H1 (cell line): Measurements from ENCODE around the gene RPTOR. TPM values are rescaled to one million over a fixed set of nuclear protein-coding genes. Genes with fewer than 3 reads are reported as not detected.
A peak's percentile ranks its signal among the peaks of the same experiment; 100 is the strongest.

Experiments
- CTCF ChIA-PET: fragments of 300-600 bp; sonication (Branson Sonifier 250); formaldehyde crosslinking; loops from one replicate; lab custom pipeline; 2021; ENCODE audit not compliant: partially characterized antibody; lab: Charles Lee
- POLR2A ChIA-PET: fragments of 300-600 bp; sonication (Branson Sonifier 250); formaldehyde crosslinking; loops from one replicate; lab custom pipeline; 2021; ENCODE audit warnings: inconsistent platforms; ENCODE audit not compliant: partially characterized antibody; lab: Charles Lee
- DNase-seq, 2 experiments: peaks; one replicate each; pipeline versions ENCODE4 v3.0.0 to v3.0.0-alpha.2; 2010 to 2022; ENCODE audit warnings: low spot score in 2 of 2, low read depth in 1 of 2, mixed read lengths in 1 of 2
- FAIRE-seq: peaks from 2 replicates; lab custom pipeline; 2011; peaks lifted over from hg19 to GRCh38; lab: Jason Lieb, UNC
- H2AFZ ChIP-seq: 2 replicates; pipeline ENCODE4 v1.8.1; 2012; ENCODE audit warnings: low read length, inconsistent platforms
- H2AK5ac ChIP-seq: 2 replicates; pipeline ENCODE4 v1.6.1; 2013; ENCODE audit warnings: low read depth, low read length
- H2BK120ac ChIP-seq: replicated peaks from 2 replicates; pipeline ENCODE3; 2013; ENCODE audit warnings: low read depth, low read length, inconsistent platforms
- H2BK12ac ChIP-seq: 2 replicates; pipeline ENCODE4 v1.6.1; 2013; ENCODE audit warnings: low read depth, low read length
- H2BK15ac ChIP-seq: 2 replicates; pipeline ENCODE4 v1.6.1; 2013; ENCODE audit warnings: low read length
- H2BK20ac ChIP-seq: 2 replicates; pipeline ENCODE4 v1.6.1; 2013; ENCODE audit warnings: low read length
- H2BK5ac ChIP-seq: 2 replicates; pipeline ENCODE4 v1.6.1; 2013; ENCODE audit warnings: low read depth, low read length
- H3K14ac ChIP-seq: 2 replicates; pipeline ENCODE4 v1.6.1; 2013; ENCODE audit warnings: inconsistent platforms; ENCODE audit not compliant: insufficient read length
- H3K18ac ChIP-seq: 2 replicates; pipeline ENCODE4 v1.6.1; 2013; ENCODE audit warnings: low read length; ENCODE audit errors: extremely low read depth
- H3K23ac ChIP-seq: 2 replicates; pipeline ENCODE4 v1.6.1; 2013; ENCODE audit warnings: inconsistent platforms; ENCODE audit not compliant: insufficient read length
- H3K23me2 ChIP-seq: 2 replicates; pipeline ENCODE4 v1.6.1; 2013; ENCODE audit warnings: low read depth, low read length
- H3K27ac ChIP-seq: 2 replicates; pipeline ENCODE4 v1.6.1; 2011; ENCODE audit warnings: low read depth, low read length, inconsistent platforms
- H3K27me3 ChIP-seq, 4 experiments: replicated peaks in 1 of 4; 1 replicate in 1 of 4; 2 replicates in 3 of 4; pipeline versions ENCODE4 v1.6.1 to v1.8.1; 2011 to 2013; ENCODE audit warnings: low read length in 3 of 4, mild to moderate bottlenecking in 3 of 4, inconsistent platforms in 2 of 4, mixed read lengths in 2 of 4, moderate library complexity in 1 of 4; ENCODE audit not compliant: control insufficient read depth in 3 of 4, insufficient read depth in 3 of 4; ENCODE audit errors: extremely low read depth in 1 of 4
- H3K36me3 ChIP-seq, 4 experiments: 2 replicates each; pipeline versions ENCODE4 v1.6.1 to v1.8.1; 2011 to 2013; ENCODE audit warnings: mild to moderate bottlenecking in 4 of 4, low read length in 3 of 4, moderate library complexity in 2 of 4, control low read depth in 1 of 4, inconsistent platforms in 1 of 4; ENCODE audit not compliant: insufficient read depth in 4 of 4, control insufficient read depth in 2 of 4
- H3K4ac ChIP-seq: replicated peaks from 2 replicates; pipeline ENCODE3; 2013; ENCODE audit warnings: low read length, low read depth, mixed read lengths, inconsistent platforms; ENCODE audit not compliant: insufficient read length
- H3K4me1 ChIP-seq, 4 experiments: replicated peaks in 1 of 4; 1 replicate in 1 of 4; 2 replicates in 3 of 4; pipeline versions ENCODE4 v1.6.1 to v1.8.1; 2011 to 2013; ENCODE audit warnings: low read length in 3 of 4, inconsistent platforms in 2 of 4, mixed read lengths in 1 of 4; ENCODE audit not compliant: insufficient read depth in 4 of 4, control insufficient read depth in 3 of 4
- H3K4me2 ChIP-seq, 2 experiments: 2 replicates each; pipeline versions ENCODE4 v1.6.1 to v1.8.1; 2011 to 2013; ENCODE audit warnings: low read depth in 2 of 2, low read length in 2 of 2, control low read depth in 1 of 2, inconsistent platforms in 1 of 2, mild to moderate bottlenecking in 1 of 2; ENCODE audit not compliant: insufficient read depth in 1 of 2
- H3K4me3 ChIP-seq, 4 experiments: fragments of 200-600, 300-600 bp in 1 of 4; sonication (generic), shearing (Covaris generic), sonication (Bioruptor Twin) in 1 of 4; 2 replicates each; pipeline versions ENCODE4 v1.5.1 to v1.8.1; 2011 to 2016; ENCODE audit warnings: low read length in 4 of 4, low read depth in 3 of 4, control low read depth in 2 of 4, inconsistent platforms in 2 of 4, mild to moderate bottlenecking in 2 of 4, mixed read lengths in 1 of 4, moderate library complexity in 1 of 4; ENCODE audit not compliant: insufficient read depth in 2 of 4; ENCODE audit errors: extremely low read depth in 1 of 4
- H3K56ac ChIP-seq: replicated peaks from 2 replicates; pipeline ENCODE3; 2013; ENCODE audit warnings: low read depth, mild to moderate bottlenecking, mixed read lengths, low read length, inconsistent platforms; ENCODE audit not compliant: insufficient read length
- H3K79me1 ChIP-seq: 2 replicates; pipeline ENCODE4 v1.6.1; 2013; ENCODE audit warnings: low read depth, low read length, control low read depth
- H3K79me2 ChIP-seq, 2 experiments: 2 replicates each; pipeline versions ENCODE4 v1.6.1 to v1.8.1; 2012 to 2013; ENCODE audit warnings: low read length in 2 of 2, mild to moderate bottlenecking in 2 of 2, inconsistent platforms in 1 of 2; ENCODE audit not compliant: insufficient read depth in 2 of 2, control insufficient read depth in 1 of 2
- H3K9ac ChIP-seq, 4 experiments: replicated peaks in 1 of 4; 1 replicate in 1 of 4; 2 replicates in 3 of 4; pipeline versions ENCODE4 v1.6.1 to v1.8.1; 2011 to 2013; ENCODE audit warnings: low read depth in 3 of 4, low read length in 3 of 4, control low read depth in 2 of 4, mild to moderate bottlenecking in 2 of 4, moderate library complexity in 2 of 4, inconsistent platforms in 1 of 4; ENCODE audit errors: extremely low read depth in 1 of 4
- H3K9me3 ChIP-seq, 2 experiments: 2 replicates each; pipeline versions ENCODE4 v1.6.1 to v1.8.1; 2012 to 2013; ENCODE audit warnings: mild to moderate bottlenecking in 2 of 2, moderate library complexity in 2 of 2, control low read depth in 1 of 2, inconsistent platforms in 1 of 2, low read depth in 1 of 2, low read length in 1 of 2, mixed read lengths in 1 of 2; ENCODE audit not compliant: insufficient read depth in 2 of 2
- H4K20me1 ChIP-seq, 2 experiments: replicated peaks in 1 of 2; 2 replicates each; pipeline versions ENCODE3 to v1.8.1; 2011 to 2013; ENCODE audit warnings: inconsistent platforms in 2 of 2, low read length in 2 of 2, mild to moderate bottlenecking in 1 of 2; ENCODE audit not compliant: insufficient read depth in 2 of 2, control insufficient read depth in 1 of 2
- H4K5ac ChIP-seq: 2 replicates; pipeline ENCODE4 v1.6.1; 2013; ENCODE audit warnings: low read length, low read depth, mixed read lengths, inconsistent platforms; ENCODE audit not compliant: insufficient read length
- H4K8ac ChIP-seq: 2 replicates; pipeline ENCODE4 v1.8.0; 2013; ENCODE audit warnings: mild to moderate bottlenecking, moderate library complexity, low read length, inconsistent platforms; ENCODE audit not compliant: insufficient read depth; ENCODE audit errors: extremely low read depth
- H4K91ac ChIP-seq: replicated peaks from 2 replicates; pipeline ENCODE3; 2013; ENCODE audit warnings: low read length, mixed read lengths, inconsistent platforms; ENCODE audit not compliant: insufficient read length
- BCL11A ChIP-seq, 2 experiments: IDR thresholded peaks; one replicate each; pipeline ENCODE4 v1.6.1; 2011; ENCODE audit warnings: low read depth in 2 of 2, low read length in 2 of 2, mild to moderate bottlenecking in 2 of 2
- CHD2 ChIP-seq: IDR thresholded peaks from 2 replicates; pipeline ENCODE4 v1.6.1; 2012; ENCODE audit warnings: low read length, improper control_type of control experiment
- HDAC2 ChIP-seq, 2 experiments: fragments of 300-600 bp in 1 of 2; sonication (generic) in 1 of 2; IDR thresholded peaks; 2 replicates each; pipeline ENCODE4 v1.6.1; 2011 to 2012; ENCODE audit warnings: low read depth in 2 of 2, low read length in 2 of 2, mild to moderate bottlenecking in 2 of 2, moderate library complexity in 2 of 2, borderline replicate concordance in 1 of 2, inconsistent platforms in 1 of 2
- PHF8 ChIP-seq: fragments of 200-600 bp; sonication (generic); conservative IDR thresholded peaks from 2 replicates; pipeline ENCODE4 v1.7.1; 2012; ENCODE audit warnings: low read depth, mild to moderate bottlenecking, inconsistent platforms, low read length, moderate library complexity
- RFX5 ChIP-seq: IDR thresholded peaks from 2 replicates; pipeline ENCODE4 v1.6.1; 2011; ENCODE audit warnings: low read depth, low read length, improper control_type of control experiment, borderline replicate concordance
- USF2 ChIP-seq: IDR thresholded peaks from 2 replicates; pipeline ENCODE4 v1.6.1; 2011; ENCODE audit warnings: low read length, improper control_type of control experiment
- ZNF274 ChIP-seq: IDR thresholded peaks from 2 replicates; pipeline ENCODE4 v1.7.0; 2012; ENCODE audit warnings: low read length, borderline replicate concordance; ENCODE audit errors: extremely low read depth
- WGBS, 2 experiments: shearing (Covaris generic) in 1 of 2; methylation state at CpG; one replicate each; pipeline versions ENCODE4 v1.1.6 to v1.1.7; 2013 to 2015; ENCODE audit warnings: low lambda C conversion rate in 2 of 2, mixed read lengths in 2 of 2, inconsistent platforms in 1 of 2, low coverage in 1 of 2, missing lambda C conversion rate in 1 of 2; ENCODE audit not compliant: insufficient replicate concordance in 2 of 2, insufficient coverage in 1 of 2, insufficient read length in 1 of 2; ENCODE audit errors: extremely low coverage in 1 of 2, missing lambda C conversion rate in 1 of 2; 5-methylcytosine and 5-hydroxymethylcytosine counted together
- polyA plus RNA-seq, 7 experiments: library from polyadenylated mRNA; depleted of rRNA in 3 of 7; stranded (reverse) in 5 of 7; unstranded in 2 of 7; fragments of >200 nt in 5 of 7; fragments of 200-250 nt in 2 of 7; gene quantifications; 1 replicate in 5 of 7; 2 replicates in 1 of 7; 4 replicates in 1 of 7; pipeline versions ENCODE4 v1.2.1 to v1.2.3, GENCODE V29; 2011 to 2013; ENCODE audit warnings: missing spikeins in 2 of 7, mixed read lengths in 2 of 7
- total RNA-seq: library from RNA; stranded (reverse); fragmentation: NEBNext Ultra II Directional; extraction: Animal tissue kit (Norgen Biotek cat#: 25700); gene quantifications from 2 replicates; pipeline ENCODE4 v1.2.1, GENCODE V29; 2021
- TF ChIP-seq, protein P1 (sequence below): IDR thresholded peaks from 2 replicates; pipeline ENCODE4 v1.6.1; 2012; ENCODE audit warnings: inconsistent platforms

RPTOR gene
- total and polyA plus RNA-seq, 2 of the 8 experiments (the other 6 are each of a cell fraction or from before 2014, with no cell fraction given) = 6.9 to 28.7 TPM

- H2AFZ ChIP-seq = no peak overlapping the region
- no peaks in the 10 kb centered on the region for H3K79me1 ChIP-seq
- H2BK15ac ChIP-seq = peak overlapping the region; percentile 95; the same call in 1 of the 2 replicates
- H4K20me1 ChIP-seq = peaks cover 0 to 4% of the 10 kb centered on the region in 2 experiments
- H4K5ac ChIP-seq = no peak overlapping the region
- POLR2A ChIA-PET = interaction anchor here (0.6 to 3.4 kb wide), 8 partner anchors 9 to 71 kb away, joined by 3 to 9 read pairs (median 4); no protein-coding TSS in a partner anchor
- peak overlapping the region; percentile 26; the same call in 1 of the 2 replicates for H3K27ac ChIP-seq
- peak overlapping the region; percentile 88; the same call in 1 of the 2 replicates for H2AK5ac ChIP-seq
- no peak overlapping the region for H3K4me3 ChIP-seq
- no peak overlapping the region for H3K23ac ChIP-seq
- H3K9ac ChIP-seq = no peak overlapping the region
- H4K91ac ChIP-seq = peak overlapping the region; percentile 79
- H3K27me3 ChIP-seq = no peaks in the 10 kb centered on the region
- peaks cover 0 to 2% (median 0%) of the 10 kb centered on the region in 4 experiments; a peak in 1 of 8 replicates for H3K36me3 ChIP-seq
- H3K9me3 ChIP-seq = no peaks in the 10 kb centered on the region
- peak overlapping the region; percentile 48 for H2BK120ac ChIP-seq
- 44% methylated on average over 34 of the region's 34 CpGs; no CpG with 5 or more reads in 1 of the 2 experiments for WGBS, 2 experiments
- peak overlapping the region; percentile 39; the same call in 1 of the 2 replicates for H4K8ac ChIP-seq
- peak overlapping the region; percentile 36 for H3K4ac ChIP-seq
- H3K4me1 ChIP-seq = peaks cover 17 to 39% (median 24%) of the 10 kb centered on the region in 4 experiments
- no peak overlapping the region for H3K14ac ChIP-seq
- H3K18ac ChIP-seq = peak overlapping the region; percentile 92
- H2BK5ac ChIP-seq = peak overlapping the region; percentile 97
- no peaks in the 10 kb centered on the region for H3K23me2 ChIP-seq
- peak; percentile 77 for FAIRE-seq
- H3K79me2 ChIP-seq = no peaks in the 10 kb centered on the region
- H3K56ac ChIP-seq = no peak overlapping the region
- peak overlapping the region; percentile 38 to 56 for H3K4me2 ChIP-seq
- H2BK12ac ChIP-seq = peak overlapping the region; percentile 90
- H2BK20ac ChIP-seq = peak overlapping the region; percentile 97
- peak; percentile 41 to 71 for DNase-seq
- CTCF ChIA-PET = interaction anchor here (0.8 to 2.1 kb wide), 8 partner anchors 15 to 158 kb away, joined by 3 to 8 read pairs (median 6); no protein-coding TSS in a partner anchor
- TF ChIP-seq PHF8 (no peak), ZNF274 (no peak), HDAC2 (IDR thresholded peaks at IDR 0.05; ENCODE audit: borderline replicate concordance in 1 of 2, low read depth in 2 of 2, low read length in 2 of 2) (peak; percentile 67 to 96; a peak in 3 of 4 replicates), CHD2 (no peak), RFX5 (no peak), USF2 (no peak), BCL11A (IDR thresholded peaks at IDR 0.05; ENCODE audit: low read depth in 2 of 2, low read length in 2 of 2) (no peak)
- TF ChIP-seq, protein P1, sequence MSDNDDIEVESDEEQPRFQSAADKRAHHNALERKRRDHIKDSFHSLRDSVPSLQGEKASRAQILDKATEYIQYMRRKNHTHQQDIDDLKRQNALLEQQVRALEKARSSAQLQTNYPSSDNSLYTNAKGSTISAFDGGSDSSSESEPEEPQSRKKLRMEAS = no peak; the same call in 1 of the 2 replicates
Measured at GRCh38 chr17:80827646-80828643, 283.3 kb downstream of the RPTOR start.
